ENCODE data around the gene ODF2.

DNA sequence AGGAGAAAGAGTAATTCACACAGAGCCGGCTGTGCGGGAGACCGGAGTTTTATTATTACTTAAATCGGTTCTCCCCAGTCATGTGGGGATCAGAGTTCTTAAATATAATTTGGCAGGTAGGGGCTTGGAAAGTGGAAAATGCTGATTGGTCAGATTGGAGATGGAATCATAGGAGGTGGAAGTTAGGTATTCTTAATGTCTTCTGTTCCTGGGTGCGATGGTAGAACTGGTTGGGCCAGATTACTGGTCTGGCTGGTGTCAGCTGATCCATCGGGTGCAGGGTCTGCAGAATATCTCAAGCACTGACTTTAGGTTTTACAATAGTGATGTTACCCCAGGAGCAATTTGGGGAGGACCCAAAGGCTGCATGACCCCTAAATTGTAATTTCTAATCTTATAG, 39.8 kb upstream of the ODF2 start:
- TF ChIP-seq, protein P1, sequence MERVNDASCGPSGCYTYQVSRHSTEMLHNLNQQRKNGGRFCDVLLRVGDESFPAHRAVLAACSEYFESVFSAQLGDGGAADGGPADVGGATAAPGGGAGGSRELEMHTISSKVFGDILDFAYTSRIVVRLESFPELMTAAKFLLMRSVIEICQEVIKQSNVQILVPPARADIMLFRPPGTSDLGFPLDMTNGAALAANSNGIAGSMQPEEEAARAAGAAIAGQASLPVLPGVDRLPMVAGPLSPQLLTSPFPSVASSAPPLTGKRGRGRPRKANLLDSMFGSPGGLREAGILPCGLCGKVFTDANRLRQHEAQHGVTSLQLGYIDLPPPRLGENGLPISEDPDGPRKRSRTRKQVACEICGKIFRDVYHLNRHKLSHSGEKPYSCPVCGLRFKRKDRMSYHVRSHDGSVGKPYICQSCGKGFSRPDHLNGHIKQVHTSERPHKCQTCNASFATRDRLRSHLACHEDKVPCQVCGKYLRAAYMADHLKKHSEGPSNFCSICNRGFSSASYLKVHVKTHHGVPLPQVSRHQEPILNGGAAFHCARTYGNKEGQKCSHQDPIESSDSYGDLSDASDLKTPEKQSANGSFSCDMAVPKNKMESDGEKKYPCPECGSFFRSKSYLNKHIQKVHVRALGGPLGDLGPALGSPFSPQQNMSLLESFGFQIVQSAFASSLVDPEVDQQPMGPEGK (CRISPR knock-in tag; IDR thresholded peaks at IDR 0.05; ENCODE audit: borderline replicate concordance): no peak
- TF ChIP-seq, protein P2, sequence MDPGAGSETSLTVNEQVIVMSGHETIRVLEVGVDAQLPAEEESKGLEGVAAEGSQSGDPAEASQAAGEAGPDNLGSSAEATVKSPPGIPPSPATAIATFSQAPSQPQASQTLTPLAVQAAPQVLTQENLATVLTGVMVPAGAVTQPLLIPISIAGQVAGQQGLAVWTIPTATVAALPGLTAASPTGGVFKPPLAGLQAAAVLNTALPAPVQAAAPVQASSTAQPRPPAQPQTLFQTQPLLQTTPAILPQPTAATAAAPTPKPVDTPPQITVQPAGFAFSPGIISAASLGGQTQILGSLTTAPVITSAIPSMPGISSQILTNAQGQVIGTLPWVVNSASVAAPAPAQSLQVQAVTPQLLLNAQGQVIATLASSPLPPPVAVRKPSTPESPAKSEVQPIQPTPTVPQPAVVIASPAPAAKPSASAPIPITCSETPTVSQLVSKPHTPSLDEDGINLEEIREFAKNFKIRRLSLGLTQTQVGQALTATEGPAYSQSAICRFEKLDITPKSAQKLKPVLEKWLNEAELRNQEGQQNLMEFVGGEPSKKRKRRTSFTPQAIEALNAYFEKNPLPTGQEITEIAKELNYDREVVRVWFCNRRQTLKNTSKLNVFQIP (CRISPR knock-in tag; IDR thresholded peaks at IDR 0.05; ENCODE audit: borderline replicate concordance, low read depth): no peak
